Adipocyte (in vitro differentiated cells): ENCODE results near the gene GJA4.

Experiments used
- DNase-seq: peaks from one replicate; pipeline ENCODE4 v3.0.0-alpha.2; 2015; ENCODE audit warnings: low read depth
- H3K27me3 ChIP-seq: replicated peaks from 2 replicates; pipeline ENCODE4 v1.7.0; 2013; ENCODE audit warnings: mild to moderate bottlenecking, low read length, moderate library complexity; ENCODE audit not compliant: control insufficient read depth, insufficient read depth
- H3K36me3 ChIP-seq: 2 replicates; pipeline ENCODE4 v1.7.0; 2013; ENCODE audit warnings: low read length, mild to moderate bottlenecking, moderate library complexity; ENCODE audit not compliant: control insufficient read depth, insufficient read depth, severe bottlenecking
- H3K4me1 ChIP-seq: 2 replicates; pipeline ENCODE4 v1.7.0; 2013; ENCODE audit warnings: mild to moderate bottlenecking, low read length, moderate library complexity; ENCODE audit not compliant: control insufficient read depth, insufficient read depth
- H3K4me3 ChIP-seq: 2 replicates; pipeline ENCODE4 v1.7.0; 2013; ENCODE audit warnings: mild to moderate bottlenecking, low read length, moderate library complexity
- H3K9ac ChIP-seq: 2 replicates; pipeline ENCODE4 v1.7.0; 2013; ENCODE audit warnings: mild to moderate bottlenecking, low read length, moderate library complexity
- H3K9me3 ChIP-seq: 2 replicates; pipeline ENCODE4 v1.7.0; 2013; ENCODE audit warnings: mild to moderate bottlenecking, low read length, moderate library complexity; ENCODE audit not compliant: control insufficient read depth

GJA4 gene

GRCh38 chr1:34781844-34782391, 10.9 kb upstream of the GJA4 start:
- Histone ChIP-seq H3K4me1 (peaks cover 6% of the 10 kb centered on the region), H3K27me3 (peaks cover 46% of the 10 kb centered on the region), H3K9ac (no peak overlapping the region), H3K36me3 (no peaks in the 10 kb centered on the region), H3K9me3 (no peaks in the 10 kb centered on the region), H3K4me3 (no peak overlapping the region)
- no peak for DNase-seq

- Histone ChIP-seq H3K9ac (no peak overlapping the region), H3K9me3 (peaks cover 4% of the 10 kb centered on the region), H3K27me3 (peaks cover 24% of the 10 kb centered on the region), H3K36me3 (no peaks in the 10 kb centered on the region), H3K4me3 (no peak overlapping the region), H3K4me1 (peaks cover 6% of the 10 kb centered on the region)
- no peak for DNase-seq
Measured at GRCh38 chr1:34784751-34785221, 8.0 kb upstream of the GJA4 start.

GRCh38 chr1:34785231-34785874, 7.4 kb upstream of the GJA4 start:
- DNase-seq, result no peak

GRCh38 chr1:34785875-34786470, 6.8 kb upstream of the GJA4 start:
- Histone ChIP-seq H3K36me3 (no peaks in the 10 kb centered on the region), H3K9me3 (peaks cover 8% of the 10 kb centered on the region), H3K27me3 (peaks cover 12% of the 10 kb centered on the region), H3K4me1 (peaks cover 4% of the 10 kb centered on the region), H3K4me3 (no peak overlapping the region), H3K9ac (no peak overlapping the region)
- DNase-seq, result no peak

More at GRCh38 chr1:34785231-34785874, 7.4 kb upstream of the GJA4 start:
- peaks cover 6% of the 10 kb centered on the region for H3K4me1 ChIP-seq
- no peak overlapping the region for H3K4me3 ChIP-seq
- H3K36me3 ChIP-seq, result no peaks in the 10 kb centered on the region
- peaks cover 4% of the 10 kb centered on the region for H3K9me3 ChIP-seq
- H3K9ac ChIP-seq, result no peak overlapping the region
- peaks cover 18% of the 10 kb centered on the region for H3K27me3 ChIP-seq

GRCh38 chr1:34786521-34787325, 6.1 kb upstream of the GJA4 start:
- peaks cover 9% of the 10 kb centered on the region for H3K27me3 ChIP-seq
- no peak overlapping the region for H3K9ac ChIP-seq
- DNase-seq, result peak; percentile 84

GRCh38 chr1:34787461-34788420, 5.1 kb upstream of the GJA4 start:
- no peak overlapping the region for H3K4me3 ChIP-seq
- H3K9me3 ChIP-seq, result peaks cover 8% of the 10 kb centered on the region
- no peaks in the 10 kb centered on the region for H3K36me3 ChIP-seq
- H3K4me1 ChIP-seq, result no peaks in the 10 kb centered on the region
- no peaks in the 10 kb centered on the region for H3K27me3 ChIP-seq
- DNase-seq, result peak; percentile 24
- no peak overlapping the region for H3K9ac ChIP-seq

More at GRCh38 chr1:34786521-34787325, 6.1 kb upstream of the GJA4 start:
- H3K4me1 ChIP-seq, result no peaks in the 10 kb centered on the region
- no peaks in the 10 kb centered on the region for H3K36me3 ChIP-seq
- H3K4me3 ChIP-seq, result no peak overlapping the region
- H3K9me3 ChIP-seq, result peaks cover 8% of the 10 kb centered on the region

GRCh38 chr1:34790985-34791384, 1.8 kb upstream of the GJA4 start:
- no peak for DNase-seq
- H3K4me1 ChIP-seq, result no peaks in the 10 kb centered on the region
- no peak overlapping the region for H3K9ac ChIP-seq
- peaks cover 12% of the 10 kb centered on the region for H3K27me3 ChIP-seq
- H3K9me3 ChIP-seq, result peaks cover 8% of the 10 kb centered on the region
- no peak overlapping the region for H3K4me3 ChIP-seq
- H3K36me3 ChIP-seq, result no peaks in the 10 kb centered on the region

GRCh38 chr1:34792424-34792823, 375 bp upstream of the GJA4 start:
- no peaks in the 10 kb centered on the region for H3K4me1 ChIP-seq
- no peak overlapping the region for H3K9ac ChIP-seq
- no peak for DNase-seq
- H3K9me3 ChIP-seq, result peaks cover 8% of the 10 kb centered on the region
- H3K27me3 ChIP-seq, result peaks cover 14% of the 10 kb centered on the region
- H3K36me3 ChIP-seq, result no peaks in the 10 kb centered on the region
- no peak overlapping the region for H3K4me3 ChIP-seq

GRCh38 chr1:34794001-34794789, 1.4 kb downstream of the GJA4 start:
- Histone ChIP-seq H3K9me3 (peaks cover 4% of the 10 kb centered on the region), H3K4me3 (no peak overlapping the region), H3K4me1 (no peaks in the 10 kb centered on the region), H3K27me3 (peaks cover 16% of the 10 kb centered on the region), H3K36me3 (no peaks in the 10 kb centered on the region), H3K9ac (no peak overlapping the region)
- DNase-seq, result no peak

- no peaks in the 10 kb centered on the region for H3K4me1 ChIP-seq
- H3K36me3 ChIP-seq, result no peaks in the 10 kb centered on the region
- peaks cover 4% of the 10 kb centered on the region for H3K9me3 ChIP-seq
- H3K4me3 ChIP-seq, result no peak overlapping the region
- DNase-seq, result no peak
- H3K27me3 ChIP-seq, result peaks cover 16% of the 10 kb centered on the region
- H3K9ac ChIP-seq, result no peak overlapping the region
Measured at GRCh38 chr1:34794790-34795180, 2.0 kb downstream of the GJA4 start.
